ENCODE results near the gene TSPAN9. TPM values are rescaled to one million over a fixed set of nuclear protein-coding genes. Genes with fewer than 3 reads are reported as not detected.

TSPAN9 gene
- total RNA-seq, 4 donors from 2014 or later: 9.9 to 47.3 (median 15.4) TPM

- no peak for TF ChIP-seq CTCF (IDR thresholded peaks at IDR 0.05; ENCODE audit: low read depth)
These were observed 228.9 kb downstream of the TSPAN9 start for GRCh38 chr12:3305904-3306619.

GRCh38 chr12:3307389-3307788 is 230.2 kb downstream of the TSPAN9 start:
- TF ChIP-seq CTCF (IDR thresholded peaks at IDR 0.05; ENCODE audit: low read depth): no peak

- TF ChIP-seq CTCF (IDR thresholded peaks at IDR 0.05; ENCODE audit: low read depth): no peak
These were observed 230.9 kb downstream of the TSPAN9 start for GRCh38 chr12:3308063-3308462.

- TF ChIP-seq CTCF (IDR thresholded peaks at IDR 0.05; ENCODE audit: low read depth): no peak
These were observed 231.4 kb downstream of the TSPAN9 start for GRCh38 chr12:3308609-3309008.

GRCh38 chr12:3309805-3310204 is 232.6 kb downstream of the TSPAN9 start:
- no peak for TF ChIP-seq CTCF (IDR thresholded peaks at IDR 0.05; ENCODE audit: low read depth)

GRCh38 chr12:3310271-3311026 is 233.3 kb downstream of the TSPAN9 start:
- TF ChIP-seq CTCF (IDR thresholded peaks at IDR 0.05; ENCODE audit: low read depth): no peak

GRCh38 chr12:3311027-3311402 is 233.8 kb downstream of the TSPAN9 start:
- no peak for TF ChIP-seq CTCF (IDR thresholded peaks at IDR 0.05; ENCODE audit: low read depth)
